GM19023 (cell line): ENCODE results near the gene BRAP.
"Not testable (repeated sequence)": the region's sequence is repeated elsewhere in the genome, so short reads cannot be mapped to it uniquely, and the experiment has no call there.

Experiments used
- ATAC-seq: cut with Tn5 transposase; IDR thresholded peaks from one replicate; pipeline ENCODE4 v1.9.1; 2021; ENCODE audit warnings: mild to moderate bottlenecking, moderate library complexity; ENCODE audit not compliant: unreplicated experiment

BRAP gene

GRCh38 chr12:111616177-111616623, 69.6 kb downstream of the BRAP start:
- no peak for ATAC-seq

- no peak for ATAC-seq
Measured at GRCh38 chr12:111607239-111607638, 78.5 kb downstream of the BRAP start.

- no peak for ATAC-seq
Measured at GRCh38 chr12:111606767-111607230, 79.0 kb downstream of the BRAP start.

- ATAC-seq: no peak
Measured at GRCh38 chr12:111605911-111606766, 79.6 kb downstream of the BRAP start.

GRCh38 chr12:111602857-111603256, 82.9 kb downstream of the BRAP start:
- ATAC-seq: not testable (repeated sequence)

- ATAC-seq: no peak
Measured at GRCh38 chr12:111602348-111602747, 83.4 kb downstream of the BRAP start.

GRCh38 chr12:111600986-111601385, 84.8 kb downstream of the BRAP start:
- not testable (repeated sequence) for ATAC-seq

- no peak for ATAC-seq
Measured at GRCh38 chr12:111600205-111600642, 85.5 kb downstream of the BRAP start.

- ATAC-seq: peak; percentile 74
Measured at GRCh38 chr12:111599453-111600204, 86.1 kb downstream of the BRAP start.

GRCh38 chr12:111598637-111599452, 86.9 kb downstream of the BRAP start, which contains the start of gene ATXN2:
TSS of gene ATXN2 (minus strand) at chr12:111599315. CDS start at chr12:111599034, 281 bp downstream.
- ATAC-seq: peak; percentile 54

GRCh38 chr12:111597831-111598636, 87.7 kb downstream of the BRAP start:
- peak; percentile 10 for ATAC-seq

- no peak for ATAC-seq
Measured at GRCh38 chr12:111596985-111597830, 88.5 kb downstream of the BRAP start.

- not testable (repeated sequence) for ATAC-seq
Measured at GRCh38 chr12:111595341-111595835, 90.4 kb downstream of the BRAP start.
